PC-9 (cell line): ENCODE data around the gene GNB1. TPM values are rescaled to one million over a fixed set of nuclear protein-coding genes. Genes with fewer than 3 reads are reported as not detected.

Source experiments
- BruUV-seq: library from RNA; stranded (reverse); fragments of 400-500 nt; replicated peaks from 2 replicates; lab custom pipeline; 2021; lab: Mats Ljungman, UMichigan
- CTCF ChIA-PET: fragments of 300-600 bp; sonication (Branson Sonifier 250); formaldehyde crosslinking; loops from one replicate; lab custom pipeline; 2022; ENCODE audit warnings: antibody characterized with exemption; lab: Charles Lee
- POLR2A ChIA-PET: fragments of 300-600 bp; sonication (Branson Sonifier 250); formaldehyde crosslinking; loops from one replicate; lab custom pipeline; 2022; ENCODE audit warnings: antibody characterized with exemption; ENCODE audit not compliant: unreplicated experiment; lab: Charles Lee
- DNase-seq, 2 experiments: peaks; one replicate each; pipeline versions ENCODE4 v3.0.0 to v3.0.0-alpha.2; 2015 to 2022; ENCODE audit warnings: mixed read lengths in 1 of 2
- H2AFZ ChIP-seq: fragments of 200-600 bp; sonication (generic); 2 replicates; pipeline ENCODE4 v1.8.1; 2017; ENCODE audit warnings: antibody characterized with exemption
- H3F3A ChIP-seq: fragments of 200-600 bp; sonication (generic); 2 replicates; pipeline ENCODE4 v1.8.1; 2017; ENCODE audit warnings: antibody characterized with exemption, mild to moderate bottlenecking, low read depth; ENCODE audit not compliant: insufficient read depth
- H3K27ac ChIP-seq: fragments of 200-600 bp; sonication (generic); 2 replicates; pipeline ENCODE4 v1.6.1; 2016; ENCODE audit warnings: mixed run types
- H3K27me3 ChIP-seq: fragments of 200-600 bp; sonication (generic); 2 replicates; pipeline ENCODE4 v1.6.1; 2016; ENCODE audit warnings: low read depth, mixed run types; ENCODE audit not compliant: insufficient read depth
- H3K36me3 ChIP-seq: fragments of 200-600 bp; sonication (generic); 2 replicates; pipeline ENCODE4 v1.6.1; 2016; ENCODE audit warnings: low read depth, mixed run types
- H3K4me1 ChIP-seq: fragments of 200-600 bp; sonication (generic); replicated peaks from 2 replicates; pipeline ENCODE4 v1.6.1; 2016; ENCODE audit warnings: mixed run types; ENCODE audit not compliant: insufficient read depth
- H3K4me2 ChIP-seq: fragments of 200-600 bp; sonication (generic); 2 replicates; pipeline ENCODE4 v1.6.1; 2017; ENCODE audit warnings: mixed run types
- H3K4me3 ChIP-seq: fragments of 200-600 bp; sonication (generic); 2 replicates; pipeline ENCODE4 v1.6.1; 2016; ENCODE audit warnings: mixed run types
- H3K79me2 ChIP-seq: fragments of 200-600 bp; sonication (generic); 2 replicates; pipeline ENCODE4 v1.6.1; 2017; ENCODE audit warnings: low read depth, mixed run types
- H3K9me2 ChIP-seq: fragments of 200-600 bp; sonication (generic); 2 replicates; pipeline ENCODE4 v1.8.1; 2017; ENCODE audit warnings: mild to moderate bottlenecking; ENCODE audit not compliant: insufficient read depth
- H3K9me3 ChIP-seq: fragments of 200-600 bp; sonication (generic); 2 replicates; pipeline ENCODE4 v1.8.1; 2016; ENCODE audit warnings: low read depth; ENCODE audit not compliant: insufficient read depth
- H4K20me1 ChIP-seq: fragments of 200-600 bp; sonication (generic); 2 replicates; pipeline ENCODE4 v1.8.1; 2017; ENCODE audit not compliant: insufficient read depth
- CTCF ChIP-seq: fragments of 200-600 bp; sonication (generic); conservative IDR thresholded peaks from 2 replicates; pipeline ENCODE4 v1.6.1; 2017; ENCODE audit warnings: mixed run types, antibody characterized with exemption, mild to moderate bottlenecking, moderate library complexity
- EZH2 ChIP-seq: fragments of 200-600 bp; sonication (generic); IDR thresholded peaks from 2 replicates; pipeline ENCODE4 v1.8.0; 2017; ENCODE audit warnings: antibody characterized with exemption, low read depth
- intact Hi-C: fragments of 100-400 bp; cut with micrococcal nuclease; formaldehyde crosslinking; loops from one replicate; pipeline ENCODE4 v1.10.0; 2022; ENCODE audit not compliant: unreplicated experiment
- total RNA-seq: library from RNA; stranded (reverse); gene quantifications from 2 replicates; pipeline ENCODE4 v1.2.3, GENCODE V29; 2021

Gene GNB1
- total RNA-seq, 1 experiment from 2014 or later: 286 TPM

DNA sequence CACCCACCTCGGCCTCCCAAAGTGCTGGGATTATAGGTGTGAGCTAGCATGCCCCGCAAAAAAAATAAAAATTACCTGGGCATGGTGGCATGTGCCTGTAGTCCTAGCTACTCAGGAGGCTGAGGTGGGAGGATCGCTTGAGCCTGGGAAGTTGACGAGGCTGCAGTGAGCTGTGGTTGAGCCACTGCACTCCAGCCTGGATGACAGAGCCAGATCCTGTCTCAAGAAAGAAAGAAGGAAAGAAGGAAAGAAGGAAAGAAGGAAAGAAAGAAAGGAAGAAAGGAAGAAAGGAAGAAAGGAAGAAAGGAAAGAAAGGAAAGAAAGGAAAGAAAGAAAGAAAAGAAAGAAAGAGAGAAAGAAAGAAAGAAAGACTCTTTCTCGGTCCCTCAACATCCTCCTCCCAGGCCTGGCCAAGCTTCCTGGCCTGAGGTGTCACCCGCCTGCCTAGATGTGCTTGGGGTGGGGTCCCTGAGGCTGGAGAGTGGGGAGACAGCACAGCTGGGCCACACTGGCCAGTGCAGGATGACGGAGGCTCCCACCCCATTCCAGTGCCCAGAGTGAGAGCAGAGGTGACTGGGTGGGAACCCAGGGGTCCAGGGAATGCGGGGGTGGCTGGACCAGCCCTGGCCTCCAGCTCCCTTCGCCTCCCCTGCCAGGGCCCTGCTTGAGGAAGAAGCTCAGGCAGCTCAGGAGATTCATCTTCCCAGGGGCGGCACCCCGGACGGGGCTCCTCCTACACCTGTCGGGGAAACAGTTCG is 10.2 kb upstream of the GNB1 start:
- Histone ChIP-seq H3K27me3 (no peaks in the 10 kb centered on the region), H3K79me2 (no peaks in the 10 kb centered on the region), H3K27ac (no peak overlapping the region), H3F3A (peaks cover 16% of the 10 kb centered on the region), H3K9me2 (no peaks in the 10 kb centered on the region), H3K4me3 (no peak overlapping the region), H4K20me1 (no peaks in the 10 kb centered on the region), H3K4me2 (no peak overlapping the region), H2AFZ (no peak overlapping the region), H3K9me3 (no peaks in the 10 kb centered on the region), H3K4me1 (peaks cover 11% of the 10 kb centered on the region; the same call in 1 of the 2 replicates), H3K36me3 (no peaks in the 10 kb centered on the region)
- BruUV-seq: no TSS peak
- ChIA-PET CTCF (no interaction called here), POLR2A (interaction anchor here (0.7 kb wide), 1 partner anchor 434 kb away, joined by 3 read pairs; no protein-coding TSS in a partner anchor)
- TF ChIP-seq EZH2 (no peak), CTCF (no peak)
- intact Hi-C loops: no loop called here
- no peak for DNase-seq

DNA sequence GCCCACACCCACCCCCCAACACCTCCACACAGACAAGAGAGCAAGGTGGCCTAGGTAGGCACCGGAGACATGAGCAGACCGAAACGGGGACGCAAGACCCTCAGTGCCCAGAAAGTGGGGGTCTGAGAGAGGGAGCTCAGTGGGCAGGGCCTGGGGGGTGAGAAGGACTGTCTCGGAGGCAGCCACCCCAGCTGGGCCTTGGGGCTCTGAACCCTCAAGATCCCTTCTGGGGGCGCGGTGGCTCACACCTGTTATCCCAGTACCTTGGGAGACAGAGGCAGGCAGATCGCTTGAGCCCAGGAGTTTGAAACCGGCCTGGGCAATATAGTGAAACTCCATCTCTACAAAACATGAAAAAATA is 9.1 kb upstream of the GNB1 start:
- peaks cover 16% of the 10 kb centered on the region for H3F3A ChIP-seq
- H3K4me3 ChIP-seq: no peak overlapping the region
- H3K27me3 ChIP-seq: no peaks in the 10 kb centered on the region
- no TSS peak for BruUV-seq
- ChIA-PET POLR2A (no interaction called here), CTCF (no interaction called here)
- no peaks in the 10 kb centered on the region for H4K20me1 ChIP-seq
- intact Hi-C loops: no loop called here
- H3K9me3 ChIP-seq: no peaks in the 10 kb centered on the region
- DNase-seq: no peak
- H3K9me2 ChIP-seq: no peaks in the 10 kb centered on the region
- H2AFZ ChIP-seq: no peak overlapping the region
- H3K27ac ChIP-seq: no peak overlapping the region
- no peaks in the 10 kb centered on the region for H3K36me3 ChIP-seq
- no peak for TF ChIP-seq EZH2
- TF ChIP-seq CTCF: no peak
- no peak overlapping the region for H3K4me2 ChIP-seq
- H3K4me1 ChIP-seq: peaks cover 12% of the 10 kb centered on the region
- H3K79me2 ChIP-seq: no peaks in the 10 kb centered on the region

GRCh38 chr1:1899266-1899966 is 8.5 kb upstream of the GNB1 start:
- POLR2A ChIA-PET: no interaction called here

More at GRCh38 chr1:1899266-1899966, 8.5 kb upstream of the GNB1 start:
- Histone ChIP-seq H4K20me1 (no peaks in the 10 kb centered on the region), H3K27ac (no peak overlapping the region), H3K4me2 (no peak overlapping the region), H3K79me2 (no peaks in the 10 kb centered on the region), H3F3A (peaks cover 16% of the 10 kb centered on the region), H2AFZ (no peak overlapping the region), H3K4me3 (no peak overlapping the region), H3K9me2 (no peaks in the 10 kb centered on the region), H3K4me1 (peaks cover 18% of the 10 kb centered on the region), H3K36me3 (no peaks in the 10 kb centered on the region), H3K9me3 (no peaks in the 10 kb centered on the region), H3K27me3 (no peaks in the 10 kb centered on the region)
- CTCF ChIA-PET: no interaction called here
- BruUV-seq: no TSS peak
- TF ChIP-seq EZH2: no peak
- 0 out of 2 replicates have a peak, but pooled peaks have one; percentile 19 for TF ChIP-seq CTCF
- intact Hi-C loops: no loop called here
- DNase-seq: no peak
